ENCODE measurements around the gene SOX5.

DNA sequence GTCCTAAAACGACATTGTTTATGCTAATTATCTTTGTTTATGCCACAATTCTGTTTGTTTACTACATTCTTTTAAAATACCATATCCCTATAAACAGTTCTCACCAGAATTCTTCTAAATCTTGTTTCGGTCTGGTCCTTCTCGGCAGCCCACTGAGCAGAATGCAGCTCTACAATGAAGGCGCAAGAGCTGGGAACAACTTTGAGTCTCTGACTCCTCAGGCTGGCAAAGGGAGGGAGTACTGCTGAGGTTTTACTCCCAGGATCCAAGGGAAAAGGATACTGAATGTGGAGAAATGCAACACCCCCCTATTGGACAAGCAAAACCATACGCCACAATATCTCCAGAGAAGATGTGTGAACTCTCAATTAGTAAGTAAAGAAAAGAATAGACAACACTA, 5.4 kb downstream of the SOX5 start:
- TF ChIP-seq POLR2A (IDR thresholded peaks at IDR 0.05), result no peak
- TF ChIP-seq, protein P1, sequence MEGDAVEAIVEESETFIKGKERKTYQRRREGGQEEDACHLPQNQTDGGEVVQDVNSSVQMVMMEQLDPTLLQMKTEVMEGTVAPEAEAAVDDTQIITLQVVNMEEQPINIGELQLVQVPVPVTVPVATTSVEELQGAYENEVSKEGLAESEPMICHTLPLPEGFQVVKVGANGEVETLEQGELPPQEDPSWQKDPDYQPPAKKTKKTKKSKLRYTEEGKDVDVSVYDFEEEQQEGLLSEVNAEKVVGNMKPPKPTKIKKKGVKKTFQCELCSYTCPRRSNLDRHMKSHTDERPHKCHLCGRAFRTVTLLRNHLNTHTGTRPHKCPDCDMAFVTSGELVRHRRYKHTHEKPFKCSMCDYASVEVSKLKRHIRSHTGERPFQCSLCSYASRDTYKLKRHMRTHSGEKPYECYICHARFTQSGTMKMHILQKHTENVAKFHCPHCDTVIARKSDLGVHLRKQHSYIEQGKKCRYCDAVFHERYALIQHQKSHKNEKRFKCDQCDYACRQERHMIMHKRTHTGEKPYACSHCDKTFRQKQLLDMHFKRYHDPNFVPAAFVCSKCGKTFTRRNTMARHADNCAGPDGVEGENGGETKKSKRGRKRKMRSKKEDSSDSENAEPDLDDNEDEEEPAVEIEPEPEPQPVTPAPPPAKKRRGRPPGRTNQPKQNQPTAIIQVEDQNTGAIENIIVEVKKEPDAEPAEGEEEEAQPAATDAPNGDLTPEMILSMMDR (IDR thresholded peaks at IDR 0.05), result no peak

Measured in esophagus squamous epithelium (tissue), 4 donors.